ENCODE data around the gene RPS6KA2.

GRCh38 chr6:166369782-166370181 lies 257.3 kb downstream of the RPS6KA2 start:
- no peak for TF ChIP-seq CTCF (IDR thresholded peaks at IDR 0.05)
- no peak for TF ChIP-seq EZH2 (IDR thresholded peaks at IDR 0.05; ENCODE audit: borderline replicate concordance, insufficient read depth, low read depth, low read length, poor library complexity, severe bottlenecking)

All from B cell (primary cell).